Measurements from ENCODE around the gene ANKRD29.
"Not testable (repeated sequence)": the region's sequence is repeated elsewhere in the genome, so short reads cannot be mapped to it uniquely, and the experiment has no call there.

Gene ANKRD29

DNA sequence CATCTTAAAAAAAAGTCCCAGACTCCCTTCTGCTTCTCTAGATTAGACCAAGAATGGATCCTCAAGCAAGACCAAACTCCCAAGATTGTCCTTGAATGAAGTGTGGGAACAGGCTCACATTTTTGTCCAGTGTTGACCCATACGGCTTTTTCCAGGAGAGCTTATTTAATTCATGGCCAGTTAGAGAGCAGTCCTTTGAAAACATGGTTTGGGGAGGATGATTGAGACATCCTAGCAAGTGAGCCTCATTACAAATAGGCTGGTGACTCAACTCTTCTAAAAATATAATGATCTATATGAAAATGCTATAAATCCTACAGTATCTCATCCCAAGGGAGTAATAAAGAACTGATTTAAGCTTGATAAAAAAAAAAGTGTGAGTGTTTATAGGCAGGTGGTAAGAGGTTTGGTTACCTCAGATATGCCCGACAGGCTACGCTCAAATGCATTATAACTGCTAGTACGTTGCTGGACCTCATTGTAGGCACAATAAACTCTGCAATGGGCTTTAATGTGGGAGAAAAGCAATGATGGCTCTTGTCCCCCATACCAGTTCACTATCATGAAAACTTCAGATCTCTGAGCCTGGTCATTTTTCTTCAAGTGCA, 17.0 kb downstream of the ANKRD29 start:
- DNase-seq (ENCODE audit: low read depth), result no peak

DNA sequence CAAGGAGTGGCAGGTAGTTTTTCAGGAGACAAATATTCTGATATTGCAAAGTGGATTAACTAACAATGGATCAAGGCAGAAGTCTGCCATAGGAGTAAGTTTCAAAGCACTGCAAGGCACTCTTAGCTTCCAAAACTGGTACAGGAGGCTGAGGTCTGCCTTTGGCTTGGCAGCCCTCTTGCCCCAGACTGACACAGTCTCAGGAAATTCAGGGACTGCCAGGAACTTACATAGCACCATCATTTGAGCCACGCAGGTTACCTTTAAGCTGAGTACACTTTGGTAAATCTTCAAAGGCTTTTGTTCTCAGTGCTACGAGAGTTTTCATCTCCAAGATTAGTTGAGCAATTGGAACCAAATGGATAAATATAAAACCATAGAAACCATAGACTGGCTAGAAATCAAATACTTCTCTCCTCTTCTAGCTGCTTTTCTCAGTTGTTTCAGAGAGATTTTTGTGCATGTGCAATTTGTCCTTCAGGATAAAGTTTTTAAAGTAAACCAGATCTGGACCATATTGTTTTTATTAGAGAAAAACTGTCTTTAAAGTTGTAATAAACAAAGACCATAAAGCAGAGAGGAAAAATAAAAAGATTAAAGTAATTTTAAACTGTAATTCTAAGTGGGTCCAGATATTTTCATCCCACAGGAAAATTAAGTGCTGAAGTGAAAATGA, 18.8 kb downstream of the ANKRD29 start:
- DNase-seq (ENCODE audit: low read depth), result no peak

DNA sequence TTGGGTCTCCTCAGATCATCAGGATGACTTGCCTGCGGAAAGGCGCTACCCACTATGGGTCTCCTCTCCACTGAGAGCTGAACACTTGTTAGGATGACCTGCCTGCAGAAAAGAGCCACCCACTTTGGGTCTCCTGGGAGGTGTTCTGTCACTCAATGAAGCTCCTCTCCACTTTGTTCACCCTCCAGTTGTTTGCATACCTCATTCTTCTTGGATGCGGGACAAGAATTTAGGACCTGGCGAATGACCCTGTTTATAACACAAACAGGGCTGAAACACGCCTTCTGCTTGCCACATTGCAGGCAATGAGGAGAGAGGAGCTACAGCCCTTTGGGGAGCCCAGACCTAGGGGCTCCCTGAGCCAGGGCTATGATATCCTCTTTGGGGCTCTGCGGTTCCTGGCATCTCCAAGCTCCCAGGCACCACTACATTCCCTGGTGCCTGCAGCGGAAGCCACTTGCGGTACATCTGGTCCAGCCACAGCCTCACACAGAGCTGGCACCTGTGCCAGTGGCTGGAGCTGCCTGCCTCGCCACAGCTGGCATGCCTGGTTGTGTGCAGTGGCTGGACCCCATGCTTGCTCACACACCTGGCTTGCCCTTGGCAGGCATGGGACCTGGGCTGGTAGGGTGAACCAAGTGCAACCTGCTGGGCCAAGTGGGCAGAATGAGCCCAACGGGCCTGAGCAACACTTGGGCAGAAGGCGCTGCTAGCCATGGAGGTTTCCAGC, 20.6 kb downstream of the ANKRD29 start:
- DNase-seq (ENCODE audit: low read depth), result no peak

DNA sequence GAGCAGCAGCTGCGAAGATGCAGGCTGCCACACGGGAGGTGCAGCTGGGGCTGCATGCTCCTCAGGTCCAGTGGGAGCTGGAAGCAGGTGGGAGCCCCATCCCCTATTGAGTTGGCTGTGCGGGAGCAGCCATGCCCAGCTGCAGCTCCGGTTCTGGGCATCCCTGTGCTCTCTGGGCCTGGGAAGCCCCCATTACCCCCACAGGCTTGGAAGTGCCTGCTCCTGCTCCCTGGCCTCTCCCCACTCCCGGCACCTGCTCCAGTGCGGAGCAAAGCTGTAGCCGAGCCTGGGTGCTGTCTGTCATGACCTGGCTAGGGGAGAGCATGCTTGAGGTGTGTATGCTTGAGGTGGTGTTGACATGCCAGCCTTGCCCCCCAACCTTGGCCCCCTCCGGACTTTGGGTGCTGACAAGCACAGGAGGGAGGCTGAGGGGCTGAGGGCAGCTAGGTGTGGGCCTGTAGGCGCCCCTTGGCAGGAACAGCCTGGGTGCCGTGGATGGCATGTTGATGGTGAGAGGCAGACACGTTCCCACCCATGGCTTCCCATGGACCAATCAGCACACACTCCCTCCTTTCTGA, 21.5 kb downstream of the ANKRD29 start:
- DNase-seq (ENCODE audit: low read depth), result no peak

DNA sequence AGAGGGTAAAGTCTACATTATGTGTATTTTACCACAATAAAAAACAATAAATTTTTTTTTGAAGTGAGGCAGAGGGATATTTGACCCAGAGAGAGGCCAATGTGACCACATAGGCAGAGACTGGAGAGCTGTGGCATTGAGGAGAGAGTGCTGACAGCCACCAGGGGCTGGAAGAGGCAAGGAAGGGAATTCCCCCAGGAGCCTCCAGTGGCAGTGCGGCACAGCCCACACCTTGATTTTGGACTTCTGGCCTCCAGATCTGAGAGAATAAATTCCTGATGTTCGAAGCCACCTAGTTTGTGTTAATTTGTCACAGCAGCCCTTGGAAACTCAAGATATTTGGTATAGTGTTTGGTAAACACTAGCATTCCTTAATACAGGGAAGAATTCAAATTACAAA, 22.7 kb downstream of the ANKRD29 start:
- DNase-seq (ENCODE audit: low read depth), result no peak

DNA sequence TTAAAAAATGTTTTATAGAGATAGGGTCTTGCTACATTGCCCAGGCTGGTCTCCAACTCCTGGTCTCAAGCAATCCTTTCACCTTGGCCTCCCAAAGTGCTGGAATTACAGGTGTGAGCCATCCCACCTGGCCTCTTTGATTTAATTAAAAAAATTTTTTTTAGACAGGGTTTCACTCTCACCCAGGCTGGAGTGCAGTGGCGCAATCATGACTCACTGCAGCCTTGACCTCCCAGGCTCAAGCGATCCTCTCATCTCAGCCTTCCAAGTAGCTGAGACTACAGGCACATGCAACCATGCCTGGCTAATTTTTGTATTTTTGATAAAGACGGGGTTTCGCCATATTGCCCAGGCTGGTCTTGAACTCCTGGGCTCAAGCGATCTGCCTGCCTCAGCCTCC, 26.3 kb downstream of the ANKRD29 start:
- DNase-seq (ENCODE audit: low read depth), result not testable (repeated sequence)

DNA sequence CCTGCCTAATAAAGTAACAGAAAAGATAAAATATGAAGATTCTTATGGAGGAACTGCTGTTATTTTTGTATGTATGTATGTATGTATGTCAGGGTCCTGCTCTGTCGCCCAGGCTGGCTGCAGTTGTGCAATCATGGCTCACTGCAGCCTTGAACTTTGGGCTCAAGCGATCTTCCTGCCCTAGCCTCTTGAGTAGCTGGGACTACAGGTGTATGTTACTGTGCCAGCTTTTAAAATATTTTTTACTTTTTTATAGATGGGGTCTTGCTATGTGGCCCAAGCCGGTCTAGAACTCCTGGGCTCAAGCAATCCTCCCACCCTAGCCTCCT, 26.7 kb downstream of the ANKRD29 start:
- DNase-seq (ENCODE audit: low read depth), result no peak

DNA sequence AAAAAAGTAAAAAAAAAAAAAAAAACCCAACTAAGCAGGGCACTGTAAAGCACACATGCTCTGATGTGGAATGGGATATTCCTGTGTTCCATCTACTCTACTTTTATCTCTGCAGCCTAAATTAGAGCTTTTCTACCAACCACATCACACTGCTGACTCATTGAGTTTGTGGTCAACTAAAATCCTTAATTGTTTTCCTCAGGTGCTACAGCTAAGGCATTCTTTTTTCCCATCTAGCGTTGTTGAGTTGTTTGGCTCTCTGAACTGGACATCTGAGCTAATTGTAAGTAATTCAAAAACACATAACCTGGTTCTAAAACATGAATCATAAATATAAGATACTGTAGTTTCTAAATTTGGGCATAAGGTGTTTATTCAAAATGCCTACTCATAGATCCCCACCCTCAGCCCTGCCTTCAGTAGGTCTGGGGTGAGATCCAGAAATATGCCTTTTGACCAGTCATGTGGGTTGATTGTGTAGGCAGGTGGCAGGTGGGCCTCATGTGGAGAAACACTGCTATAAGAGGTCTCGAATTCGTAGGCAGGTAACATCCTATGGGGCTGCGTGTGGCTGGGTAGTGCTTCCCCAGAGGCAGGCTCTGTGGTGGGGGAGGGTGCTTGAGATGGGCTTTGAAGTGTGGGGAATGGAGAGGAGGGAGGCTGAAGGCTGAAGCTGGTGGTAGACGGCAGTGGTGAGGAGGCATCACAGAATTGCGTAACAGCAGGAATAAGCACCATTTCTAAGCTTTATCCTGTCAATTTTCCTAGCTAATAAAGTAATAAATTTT, 27.2 kb downstream of the ANKRD29 start:
- no peak for DNase-seq (ENCODE audit: low read depth)

DNA sequence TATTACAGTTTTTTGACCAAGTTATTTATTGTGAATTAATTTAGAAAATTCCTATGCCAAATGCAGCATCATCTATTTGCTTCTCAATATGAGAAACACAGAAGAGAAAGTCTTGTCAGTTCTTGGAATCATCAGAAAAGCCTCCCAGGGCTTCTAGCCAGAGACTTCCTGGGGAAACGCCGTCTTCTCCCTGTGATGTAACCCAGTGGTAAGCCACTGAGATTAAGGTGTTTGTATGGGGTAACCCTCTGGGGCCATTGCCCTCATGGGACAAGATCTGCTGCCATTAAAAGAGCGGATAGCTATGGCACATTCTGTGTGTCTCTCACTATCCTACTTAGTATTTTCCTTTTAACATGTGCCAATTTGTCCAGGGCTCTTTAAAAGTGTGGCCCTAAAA, 28.0 kb downstream of the ANKRD29 start:
- DNase-seq (ENCODE audit: low read depth), result no peak

DNA sequence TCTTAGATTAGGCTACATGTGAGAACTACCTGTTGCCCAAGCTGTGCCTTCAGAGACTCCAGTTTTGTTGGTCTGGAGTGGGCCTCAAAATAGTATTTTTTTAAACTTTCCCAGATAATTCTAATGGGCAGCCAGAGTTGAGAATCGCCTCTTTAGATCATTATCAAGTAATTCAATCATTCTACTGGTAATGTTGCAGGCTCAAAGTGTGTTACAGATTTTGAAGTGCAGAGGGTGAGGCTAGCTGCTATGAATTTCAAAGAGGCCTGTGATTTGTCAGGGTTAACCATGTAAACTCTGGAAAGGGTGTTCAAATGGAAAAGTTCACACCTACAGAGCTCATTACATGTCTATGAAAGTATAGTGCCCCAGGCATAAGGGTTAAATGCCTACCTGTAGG, 30.1 kb downstream of the ANKRD29 start:
- DNase-seq (ENCODE audit: low read depth), result no peak

DNA sequence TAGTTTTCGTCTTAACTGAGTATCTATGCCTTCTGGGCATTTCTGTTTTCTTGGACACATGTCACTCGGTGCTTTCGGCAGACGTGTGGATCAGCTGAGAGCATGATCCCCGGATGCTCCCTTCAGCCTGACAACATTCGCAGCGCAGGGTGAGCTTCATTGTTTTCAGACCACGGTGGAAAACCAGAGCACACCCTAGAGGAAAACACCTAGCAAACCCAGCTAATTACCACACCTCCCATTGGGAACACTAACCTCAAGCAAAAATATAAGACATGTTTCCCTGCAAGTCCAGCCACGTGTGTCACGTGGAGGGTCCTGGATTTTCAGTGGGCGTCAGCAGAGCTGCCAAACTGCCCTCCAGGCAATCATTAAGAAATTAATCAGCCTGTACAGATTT, 31.0 kb downstream of the ANKRD29 start:
- DNase-seq (ENCODE audit: low read depth), result no peak

DNA sequence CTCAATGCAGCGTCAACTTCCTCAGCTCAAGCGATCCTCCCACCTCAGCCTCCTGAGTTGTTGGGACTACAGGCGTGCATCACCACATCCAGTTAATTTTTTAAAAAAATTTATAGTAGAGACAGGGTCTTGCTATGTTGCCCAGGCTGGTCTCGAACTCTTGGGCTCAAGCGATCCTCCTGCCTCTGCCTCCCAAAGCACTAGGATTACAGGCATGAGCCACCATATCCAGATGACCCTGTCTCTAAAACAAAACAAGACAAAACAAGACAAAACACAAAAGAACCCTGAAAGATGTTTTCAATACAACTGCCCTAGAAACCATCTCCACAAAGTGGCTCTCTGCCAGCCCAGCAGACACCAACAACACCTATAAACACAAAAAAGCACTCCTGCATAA, 31.4 kb downstream of the ANKRD29 start:
- no peak for DNase-seq (ENCODE audit: low read depth)

DNA sequence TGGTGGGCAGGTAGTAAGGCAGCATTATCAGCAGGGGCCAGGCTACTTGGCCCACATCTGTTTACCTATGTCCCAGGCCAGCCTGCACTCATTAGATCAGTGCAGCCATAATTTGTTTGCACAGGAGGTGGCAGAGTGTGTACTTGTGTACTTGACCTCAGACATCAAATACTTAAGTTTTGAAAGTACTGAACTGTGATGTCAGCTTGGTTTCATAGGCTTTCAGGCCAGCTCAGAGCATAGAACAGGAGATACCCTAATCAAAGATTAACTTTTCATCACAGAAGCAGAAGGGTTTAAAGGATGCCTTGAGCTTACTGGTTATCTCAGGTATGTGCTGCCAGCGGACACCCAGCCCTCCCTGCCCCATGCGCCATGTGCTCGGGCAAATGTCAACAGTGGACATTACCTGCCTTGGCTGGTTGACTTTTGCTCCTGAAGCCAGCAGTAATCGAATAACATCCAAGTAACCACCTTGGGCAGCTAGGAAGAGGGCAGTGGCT, 33.2 kb downstream of the ANKRD29 start:
- no peak for DNase-seq (ENCODE audit: low read depth)

DNA sequence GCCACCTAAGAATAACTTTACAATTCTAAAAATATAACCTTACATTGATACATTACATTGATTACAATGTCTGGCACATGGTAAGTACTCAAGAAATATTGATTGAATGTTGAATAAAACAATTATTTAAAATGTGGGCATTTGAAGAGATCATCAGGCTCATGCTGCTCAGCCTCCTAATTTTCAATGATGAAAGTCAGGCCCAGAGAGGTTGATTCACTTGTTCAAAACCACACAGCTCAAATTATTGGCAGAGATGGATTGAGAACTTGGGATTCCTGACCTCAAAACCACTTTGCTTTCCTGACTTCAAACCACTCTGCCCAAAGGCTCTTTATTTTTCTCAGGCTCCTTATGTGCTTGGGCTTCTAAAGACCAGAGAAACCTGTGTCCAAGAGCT, 34.7 kb downstream of the ANKRD29 start:
- DNase-seq (ENCODE audit: low read depth), result no peak

DNA sequence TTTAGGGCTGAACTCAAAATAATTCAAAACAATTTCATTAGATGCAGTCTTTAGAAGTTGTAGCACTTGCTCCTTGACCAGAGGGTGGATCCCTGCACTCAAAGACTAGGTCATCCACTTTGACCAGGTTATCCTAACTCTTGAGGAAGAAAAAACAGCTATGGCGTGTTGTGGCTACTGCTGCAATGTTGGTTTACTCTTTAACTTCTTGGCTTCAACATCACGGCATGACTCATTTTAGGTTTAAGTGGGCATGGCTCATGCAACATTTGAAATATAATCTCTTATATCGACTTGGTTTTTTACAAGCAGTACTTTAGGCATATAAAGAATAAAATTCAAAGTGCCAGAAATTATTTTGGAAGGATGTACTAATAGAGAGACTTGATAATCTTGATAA, 35.4 kb downstream of the ANKRD29 start:
- no peak for DNase-seq (ENCODE audit: low read depth)

DNA sequence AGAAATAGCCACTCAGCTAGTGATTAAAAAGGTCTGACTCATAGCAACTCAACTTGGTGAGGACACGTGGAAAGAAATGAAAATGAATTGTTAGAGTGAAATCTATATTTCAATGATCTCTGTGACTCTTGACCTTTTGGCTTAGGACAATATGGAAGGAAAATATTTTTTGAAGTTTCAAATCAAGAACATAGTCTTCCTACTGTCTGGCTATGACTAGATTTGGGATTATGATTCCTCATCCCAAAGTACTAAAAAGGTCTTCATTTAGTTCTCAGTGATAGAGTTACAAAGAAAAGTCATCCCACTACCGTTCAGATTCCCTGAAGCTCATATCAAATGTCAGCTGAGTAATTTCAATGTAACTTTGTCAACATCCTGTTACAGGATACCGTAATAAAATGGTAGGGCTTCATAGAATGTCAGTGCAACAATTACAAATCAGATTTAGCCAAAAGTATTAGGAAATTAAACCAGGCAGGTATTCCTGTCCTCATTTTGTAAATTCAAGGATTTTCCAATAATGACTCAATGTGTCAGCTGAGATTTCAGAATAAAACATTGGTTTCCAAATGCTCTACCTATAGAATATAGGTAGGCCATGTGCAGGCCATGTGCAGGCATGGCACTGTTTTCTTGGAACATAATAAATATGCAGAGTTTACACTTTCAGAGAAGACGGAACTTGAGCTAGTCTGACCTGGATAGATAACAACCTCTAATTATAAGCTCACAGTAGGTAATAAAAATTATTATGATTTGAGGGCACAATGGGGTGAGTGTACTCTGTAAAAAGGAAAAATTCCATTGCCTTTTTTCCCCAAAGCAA, 36.0 kb downstream of the ANKRD29 start:
- no peak for DNase-seq (ENCODE audit: low read depth)

DNA sequence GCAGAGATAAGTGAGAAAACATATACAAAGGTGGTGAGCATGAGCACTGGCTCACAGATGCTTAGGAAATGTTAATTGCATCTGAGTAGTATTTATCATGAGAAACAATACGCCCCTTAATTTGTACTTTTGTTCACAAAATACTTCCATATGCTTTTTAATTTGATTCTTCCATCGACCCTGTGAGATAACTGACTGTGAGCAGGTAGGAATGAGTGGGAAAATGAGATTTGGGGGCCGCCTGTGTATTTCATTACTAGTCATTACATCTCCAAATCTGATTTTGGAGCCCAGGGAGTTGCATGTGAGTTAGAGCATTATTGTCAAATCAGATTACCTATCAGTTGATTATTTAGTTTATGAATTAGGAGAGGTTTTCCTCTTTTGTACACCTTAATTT, 39.7 kb downstream of the ANKRD29 start:
- DNase-seq (ENCODE audit: low read depth), result no peak

DNA sequence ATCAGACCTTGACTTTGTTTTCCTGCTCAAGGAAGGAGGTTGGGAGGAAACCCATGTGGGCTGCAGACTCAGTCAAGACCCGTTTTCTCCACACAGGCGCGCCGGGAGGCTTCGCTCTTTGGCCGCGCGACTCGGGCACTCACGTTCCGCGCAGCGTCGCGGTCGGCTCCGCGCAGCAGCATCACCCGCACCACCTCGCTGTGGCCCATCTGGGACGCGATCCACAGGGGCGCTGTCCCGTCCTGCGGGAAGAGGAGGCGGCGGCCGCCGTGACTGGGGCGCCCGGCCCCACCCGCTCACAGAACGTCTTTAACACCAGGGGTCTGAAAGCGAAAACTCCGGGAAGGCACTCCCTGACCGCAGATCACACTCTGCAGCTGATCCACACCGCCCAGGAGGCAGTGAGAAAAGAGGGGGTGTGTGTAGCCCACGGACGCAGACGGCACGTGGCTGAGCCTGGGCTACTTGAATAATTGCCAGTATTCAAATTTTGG, 43.3 kb downstream of the ANKRD29 start:
- DNase-seq (ENCODE audit: low read depth), result no peak

DNA sequence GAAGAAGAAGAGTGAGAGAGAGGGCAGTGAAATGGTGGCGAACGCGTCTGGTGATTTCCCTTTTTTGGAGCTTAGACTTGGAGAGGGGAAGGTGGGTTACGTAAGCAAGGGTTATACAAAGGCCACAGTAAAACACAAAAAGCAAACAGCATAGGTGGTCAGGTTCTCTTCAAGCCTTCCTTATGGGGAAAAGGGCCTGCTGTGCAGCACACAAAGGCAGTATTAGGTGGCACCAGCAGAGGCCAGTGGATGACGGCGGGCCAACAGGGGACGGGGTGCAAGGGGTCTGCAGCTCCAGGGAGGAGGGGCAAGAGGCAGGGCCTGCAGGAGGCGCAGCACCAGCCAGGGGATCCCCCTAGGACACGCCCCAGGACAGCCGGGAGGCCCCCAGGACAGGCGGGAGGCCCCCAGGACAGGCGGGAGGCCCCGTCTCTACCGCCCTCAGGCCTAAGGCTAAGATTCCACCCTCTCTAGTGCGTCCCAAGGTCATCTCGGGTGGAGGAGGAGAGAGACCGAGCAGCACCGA, 43.8 kb downstream of the ANKRD29 start:
- DNase-seq (ENCODE audit: low read depth), result no peak

DNA sequence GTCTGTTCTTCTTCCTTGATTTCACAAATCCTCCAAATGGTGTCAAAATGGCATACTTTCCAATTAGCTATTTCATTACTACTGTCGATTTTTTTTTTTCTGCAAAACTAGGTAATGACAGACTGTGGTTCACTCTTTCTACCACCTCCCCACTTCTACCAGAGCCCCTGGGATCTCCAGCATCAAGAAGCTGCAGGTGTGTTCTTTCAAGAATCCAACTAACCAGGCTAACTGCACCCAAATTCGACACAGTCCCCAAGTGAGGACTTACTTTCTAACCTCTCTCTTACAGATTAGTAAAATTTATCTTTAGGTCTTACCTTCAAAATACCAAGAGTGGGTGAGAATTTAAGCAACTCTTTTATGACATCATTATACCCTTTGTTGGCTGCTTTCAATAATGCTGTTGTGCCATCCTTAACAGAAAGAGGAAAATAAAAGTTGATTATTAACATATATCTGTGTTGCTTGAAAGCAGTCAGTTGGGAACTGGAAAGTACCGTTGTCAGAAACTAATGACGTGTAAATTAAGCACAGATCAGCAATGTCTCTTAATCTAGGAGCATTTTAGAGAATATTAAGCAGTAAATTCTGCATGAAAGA, 45.2 kb downstream of the ANKRD29 start:
- DNase-seq (ENCODE audit: low read depth), result no peak

DNA sequence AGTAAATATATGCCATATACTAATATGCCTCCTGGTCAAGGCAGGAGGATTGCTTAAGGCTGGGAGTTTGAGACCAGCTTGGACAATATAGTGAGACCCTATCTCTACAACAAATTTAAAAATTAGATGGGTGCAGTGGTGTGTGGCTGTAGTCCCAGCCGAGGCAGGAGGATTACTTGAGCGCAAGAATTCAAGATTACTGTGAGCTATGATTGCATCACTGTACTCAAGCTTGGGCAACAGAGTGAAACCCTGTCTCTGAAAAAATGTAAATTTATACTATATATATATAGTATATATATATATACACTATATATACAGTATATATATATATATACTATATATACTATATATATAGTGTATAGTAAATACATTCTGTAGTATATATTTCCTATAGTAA, 46.5 kb downstream of the ANKRD29 start:
- no peak for DNase-seq (ENCODE audit: low read depth)

Data from stimulated activated CD8-positive, alpha-beta memory T cell treated with anti-CD3 and anti-CD28 coated beads, Interleukin-7, amount 100 ng/mL, for 24 hours (primary cell).